GM13976 (cell line): ENCODE results near the gene PPARA.

Experiments used
- DNase-seq: peaks from one replicate; pipeline ENCODE4 v3.0.0; 2012; ENCODE audit warnings: low spot score
- CTCF ChIP-seq: IDR thresholded peaks from 2 replicates; pipeline ENCODE4 v1.5.1; 2012; ENCODE audit warnings: borderline replicate concordance, mild to moderate bottlenecking; ENCODE audit not compliant: insufficient read depth; ENCODE audit errors: extremely low read depth, missing control alignments, control extremely low read depth
- in situ Hi-C: fragments of 300-500 bp; cut with MboI; formaldehyde crosslinking; loops from one replicate; pipeline ENCODE4 v1.12.0; 2022; ENCODE audit warnings: low sequenced_read_pairs, mixed read lengths, inconsistent platforms; ENCODE audit not compliant: unreplicated experiment

Gene PPARA

GRCh38 chr22:46241396-46242007, 91.2 kb downstream of the PPARA start:
- no peak for DNase-seq
- TF ChIP-seq CTCF: no peak
- in situ Hi-C loops: no loop called here

GRCh38 chr22:46242076-46242475, 91.8 kb downstream of the PPARA start:
- no peak for TF ChIP-seq CTCF
- DNase-seq: no peak
- in situ Hi-C loops: no loop called here

- in situ Hi-C loops: no loop called here
- no peak for DNase-seq
- no peak for TF ChIP-seq CTCF
These were observed 94.4 kb downstream of the PPARA start for GRCh38 chr22:46244771-46245170.

GRCh38 chr22:46245511-46245910, 95.2 kb downstream of the PPARA start:
- in situ Hi-C loops: no loop called here
- DNase-seq: no peak
- TF ChIP-seq CTCF: no peak

- DNase-seq: no peak
- TF ChIP-seq CTCF: no peak
- in situ Hi-C loops: no loop called here
These were observed 95.9 kb downstream of the PPARA start for GRCh38 chr22:46246178-46246577.

- TF ChIP-seq CTCF: no peak
- no peak for DNase-seq
- in situ Hi-C loops: no loop called here
These were observed 97.2 kb downstream of the PPARA start for GRCh38 chr22:46247443-46247975.
